ENCODE data around the gene NMRK2.
"Not testable (repeated sequence)": the region's sequence is repeated elsewhere in the genome, so short reads cannot be mapped to it uniquely, and the experiment has no call there.

NMRK2 gene

DNA sequence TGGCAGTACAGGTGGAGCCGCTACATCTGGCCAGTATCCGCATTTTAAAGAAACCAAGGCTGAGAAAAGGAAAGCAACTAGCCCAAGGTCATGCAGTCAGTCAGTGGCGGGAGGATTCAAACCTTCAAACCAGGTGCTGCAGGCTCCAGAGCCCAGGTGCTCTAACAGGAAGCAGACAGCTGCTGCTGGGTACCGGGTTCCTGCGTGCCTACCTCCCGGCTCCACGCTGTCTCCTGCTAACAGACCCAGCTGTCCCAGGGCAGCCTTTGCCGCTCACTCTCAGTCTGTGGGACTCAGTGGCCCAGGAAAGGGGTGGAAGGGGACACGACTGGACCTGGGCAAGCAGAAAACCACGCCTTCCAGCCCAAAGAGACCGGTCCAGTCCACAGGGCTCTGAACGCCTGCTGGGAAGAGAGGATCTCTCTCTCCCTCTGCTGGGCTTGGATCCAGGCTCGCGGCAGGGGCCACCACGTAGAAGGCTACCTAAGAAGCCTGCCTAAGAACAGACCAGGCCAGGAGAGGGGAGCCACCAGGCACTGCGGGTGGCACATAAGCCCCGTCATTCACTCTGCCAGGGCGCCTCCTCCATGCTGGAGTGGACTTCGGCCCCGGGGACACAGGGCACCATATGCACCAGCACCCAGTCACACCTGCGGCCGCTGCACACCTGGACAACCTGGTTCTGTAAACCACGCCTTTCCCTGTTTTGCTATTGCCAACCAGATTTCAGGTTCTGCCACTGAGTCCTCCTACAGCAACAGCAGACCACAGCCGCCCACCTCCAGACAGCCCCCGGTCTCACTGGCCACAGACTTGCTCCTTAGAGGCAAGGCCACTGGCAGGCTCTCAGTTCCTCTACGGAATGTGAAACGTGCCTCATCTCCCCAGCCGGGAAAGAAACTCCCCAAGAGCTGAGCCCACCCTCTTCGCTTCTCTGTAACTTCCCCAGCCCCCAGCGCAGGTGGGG, 33.5 kb downstream of the NMRK2 start:
- no peak for DNase-seq

DNA sequence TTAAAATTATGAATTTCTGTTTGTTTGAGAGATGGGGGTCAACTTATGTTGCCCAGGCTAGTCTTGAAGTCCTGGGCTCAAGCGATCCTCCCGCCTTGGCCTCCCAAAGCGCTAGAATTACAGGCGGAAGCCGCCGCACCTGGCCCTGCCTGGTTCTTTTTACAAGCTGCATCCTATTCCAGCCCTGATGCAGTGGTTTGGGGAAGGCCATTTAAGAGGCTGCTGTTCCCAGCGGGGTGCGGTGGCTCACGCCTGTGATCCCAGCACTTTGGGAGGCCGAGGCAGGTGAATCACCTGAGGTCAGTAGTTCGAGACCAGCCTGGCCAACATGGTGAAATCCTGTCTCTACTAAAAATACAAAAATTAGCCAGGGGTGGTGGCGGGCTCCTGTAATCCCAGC, 35.1 kb downstream of the NMRK2 start:
- not testable (repeated sequence) for DNase-seq

GRCh38 chr19:3968556-3969434, 35.9 kb downstream of the NMRK2 start:
- peak; percentile 100 for DNase-seq

- peak; percentile 93 for DNase-seq
These were observed 36.8 kb downstream of the NMRK2 start for GRCh38 chr19:3969435-3970312.

DNA sequence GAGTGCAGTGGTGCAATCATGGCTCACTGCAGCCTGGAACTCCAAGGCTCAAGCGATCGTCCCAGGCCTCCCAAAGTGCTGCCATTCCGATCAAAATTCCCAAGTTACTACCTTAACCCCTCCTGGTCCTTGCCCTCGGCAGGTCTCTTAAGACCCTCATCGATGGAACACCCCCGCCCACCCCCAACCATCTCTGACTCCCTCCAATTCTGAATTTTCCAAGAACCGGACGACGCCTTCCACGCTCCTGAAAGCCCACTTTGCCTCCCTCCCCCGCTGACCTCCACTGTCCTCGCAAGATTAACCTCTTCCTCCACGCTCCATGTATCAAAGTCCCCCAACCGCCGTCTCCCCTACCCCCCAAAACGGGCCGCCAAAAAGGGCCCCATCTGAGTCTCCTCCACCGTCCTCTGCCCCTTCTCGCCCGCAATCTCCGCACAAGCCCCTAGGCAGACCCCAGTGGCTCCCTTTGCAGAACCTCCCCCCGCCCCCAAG, 37.5 kb downstream of the NMRK2 start:
- DNase-seq = no peak

DNA sequence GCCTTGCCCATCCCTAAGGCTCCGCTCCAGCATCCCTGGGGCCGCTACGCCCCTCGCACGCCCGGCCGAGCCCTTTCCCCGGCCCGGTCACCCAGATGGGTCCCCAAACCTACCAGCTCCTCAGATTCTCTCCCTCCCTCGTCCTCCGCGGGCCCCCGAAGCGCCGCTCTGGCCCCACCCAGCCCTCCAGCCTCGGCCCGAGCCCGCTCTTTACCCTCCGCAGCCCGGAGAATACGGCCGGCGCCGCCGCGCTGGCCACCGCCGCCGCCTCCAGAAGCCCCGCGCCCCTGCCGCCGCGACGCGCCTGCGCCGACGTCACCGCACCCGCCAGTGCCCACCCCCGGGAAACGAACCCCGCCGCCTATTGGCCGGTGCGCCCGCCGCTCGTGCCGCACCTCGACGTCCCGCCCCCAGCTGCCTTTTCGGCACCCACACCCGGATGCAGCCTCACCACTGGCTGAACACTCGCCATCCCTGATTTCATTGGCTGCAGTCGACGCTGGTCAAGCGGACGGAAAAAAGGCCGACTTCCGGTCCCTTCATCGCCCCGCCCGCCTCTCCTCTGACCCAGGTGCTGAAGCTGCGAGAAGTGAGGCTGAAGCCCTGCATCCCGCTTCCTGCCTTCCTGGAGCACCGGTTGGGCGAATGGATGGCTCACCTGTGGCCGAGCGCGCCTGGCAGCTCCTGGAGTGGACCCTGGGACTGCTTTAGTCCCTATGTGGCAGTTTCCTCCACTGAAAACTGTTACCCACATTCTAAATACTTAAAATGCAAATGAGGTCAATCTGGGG, 38.1 kb downstream of the NMRK2 start, which contains the start of gene DAPK3:
DAPK3 (minus strand) TSS at position 292 of the 791 bp plus-strand sequence. CDS start 1,364 bp downstream, outside the sequence.
- DNase-seq = peak; percentile 98

GRCh38 chr19:3975144-3975543, 42.3 kb downstream of the NMRK2 start:
- no peak for DNase-seq

- no peak for DNase-seq
These were observed 42.8 kb downstream of the NMRK2 start for GRCh38 chr19:3975637-3976087.

GRCh38 chr19:3976495-3977241, 43.8 kb downstream of the NMRK2 start:
- no peak for DNase-seq

GRCh38 chr19:3977242-3978143, 44.6 kb downstream of the NMRK2 start:
- DNase-seq = no peak

- no peak for DNase-seq
These were observed 45.3 kb downstream of the NMRK2 start for GRCh38 chr19:3978145-3978544.

GRCh38 chr19:3979289-3979673, 46.4 kb downstream of the NMRK2 start:
- no peak for DNase-seq

GRCh38 chr19:3979674-3980352, 46.9 kb downstream of the NMRK2 start:
- DNase-seq = no peak

DNA sequence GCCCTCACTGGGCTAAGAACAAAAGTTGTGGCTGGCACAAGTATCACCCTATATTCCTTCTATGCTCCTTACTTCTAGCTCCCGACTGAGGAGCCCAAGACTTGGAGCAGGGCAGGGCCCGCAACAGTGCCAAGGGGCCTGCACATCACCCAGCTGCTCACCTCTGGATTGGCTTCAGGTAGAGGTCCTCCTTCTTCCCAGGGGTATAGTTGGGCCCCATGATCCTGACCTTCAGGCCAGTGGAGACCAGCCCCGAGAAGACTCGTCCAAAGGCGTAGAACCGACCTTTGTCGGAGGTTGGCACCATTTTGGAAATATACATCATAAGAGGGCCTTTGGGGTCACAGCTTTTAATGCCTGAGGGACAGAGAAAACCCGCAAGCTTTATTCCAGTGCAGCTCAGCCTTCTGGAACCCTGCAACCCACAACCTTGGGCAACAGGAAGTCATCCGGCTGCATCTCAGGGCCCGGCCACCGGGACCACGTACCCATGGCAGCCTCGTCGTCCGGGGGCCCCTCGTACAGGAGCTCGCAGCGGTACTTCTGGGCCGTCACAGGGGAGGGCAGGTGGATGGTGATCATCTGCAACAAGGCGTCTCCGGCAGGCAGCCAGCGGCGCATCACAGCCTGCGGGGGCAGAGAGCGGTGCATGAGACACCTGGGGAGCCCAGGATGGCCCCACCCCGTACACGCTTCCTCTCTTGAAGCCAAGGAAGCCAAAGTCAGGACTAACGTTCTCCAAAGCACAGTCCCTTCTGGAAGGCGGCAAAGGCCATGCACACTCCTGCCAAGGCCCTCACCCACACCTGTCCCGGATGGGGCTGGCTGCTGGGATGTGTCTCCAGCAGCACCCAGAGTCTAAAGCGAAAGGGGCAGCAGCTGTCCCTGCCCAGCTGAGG, 47.7 kb downstream of the NMRK2 start:
- DNase-seq = no peak

DNA sequence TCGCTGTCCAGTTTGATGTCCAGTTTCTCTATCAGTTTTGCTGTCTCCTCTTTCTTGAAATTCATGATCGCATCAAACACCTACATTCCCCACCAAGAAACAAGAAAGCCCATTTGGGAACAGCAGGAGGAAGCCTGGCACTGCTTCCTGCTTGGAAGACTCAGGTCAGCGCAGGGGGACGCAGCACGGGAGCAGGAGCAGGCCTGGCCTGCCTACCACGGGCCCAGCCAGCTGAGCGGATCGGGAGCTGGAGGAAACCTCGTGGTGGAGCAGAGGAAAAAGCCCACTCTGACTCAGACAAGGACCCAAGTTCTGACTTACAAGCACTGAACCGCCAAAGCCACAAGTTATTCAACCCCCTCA, 48.5 kb downstream of the NMRK2 start:
- DNase-seq = no peak

- DNase-seq = no peak
These were observed 49.1 kb downstream of the NMRK2 start for GRCh38 chr19:3981736-3982681.
